ENCODE measurements around the gene DBR1.

Gene DBR1

GRCh38 chr3:138118612-138119422 is 55.9 kb downstream of the DBR1 start:
- DNase-seq (ENCODE audit: low read depth) = peak; percentile 41

GRCh38 chr3:138114988-138115971 is 59.4 kb downstream of the DBR1 start, which contains the start of gene DZIP1L:
Gene DZIP1L (minus strand): TSS chr3:138115608. CDS start chr3:138103971, 11,637 bp downstream.
- peak; percentile 13 for DNase-seq (ENCODE audit: low read depth)

GRCh38 chr3:138114431-138114918 is 60.2 kb downstream of the DBR1 start:
- no peak for DNase-seq (ENCODE audit: low read depth)

- no peak for DNase-seq (ENCODE audit: low read depth)
Measured at GRCh38 chr3:138113326-138113725, 61.4 kb downstream of the DBR1 start.

GRCh38 chr3:138112362-138112761 is 62.4 kb downstream of the DBR1 start:
- no peak for DNase-seq (ENCODE audit: low read depth)
